Measurements from ENCODE around the gene CUL4A.
A peak's percentile ranks its signal among the peaks of the same experiment; 100 is the strongest.

CUL4A gene

DNA sequence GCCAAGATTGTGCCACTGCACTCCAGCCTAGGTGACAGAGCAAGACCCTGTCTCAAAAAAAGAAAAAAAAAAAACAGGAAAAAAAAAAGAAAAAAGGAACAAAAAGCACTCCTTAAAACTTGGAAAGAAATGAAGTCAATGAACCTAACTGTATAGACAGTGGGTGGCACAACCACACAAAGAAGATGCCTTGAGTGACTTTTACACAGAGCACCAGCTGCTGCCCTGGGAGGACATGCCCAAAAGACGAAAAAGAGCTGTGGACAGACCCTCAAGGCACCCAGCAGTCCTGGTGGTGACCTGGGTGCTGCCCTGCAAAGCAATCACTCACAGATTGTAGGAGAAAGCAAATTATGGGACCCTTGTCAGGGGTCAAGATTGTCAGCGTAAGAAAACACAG lies 81.7 kb downstream of the CUL4A start:
- Histone ChIP-seq H3K4me3 (no peak overlapping the region), H3K27ac (no peak overlapping the region)
- no peak for DNase-seq (ENCODE audit: low spot score)
- TF ChIP-seq, protein P1, sequence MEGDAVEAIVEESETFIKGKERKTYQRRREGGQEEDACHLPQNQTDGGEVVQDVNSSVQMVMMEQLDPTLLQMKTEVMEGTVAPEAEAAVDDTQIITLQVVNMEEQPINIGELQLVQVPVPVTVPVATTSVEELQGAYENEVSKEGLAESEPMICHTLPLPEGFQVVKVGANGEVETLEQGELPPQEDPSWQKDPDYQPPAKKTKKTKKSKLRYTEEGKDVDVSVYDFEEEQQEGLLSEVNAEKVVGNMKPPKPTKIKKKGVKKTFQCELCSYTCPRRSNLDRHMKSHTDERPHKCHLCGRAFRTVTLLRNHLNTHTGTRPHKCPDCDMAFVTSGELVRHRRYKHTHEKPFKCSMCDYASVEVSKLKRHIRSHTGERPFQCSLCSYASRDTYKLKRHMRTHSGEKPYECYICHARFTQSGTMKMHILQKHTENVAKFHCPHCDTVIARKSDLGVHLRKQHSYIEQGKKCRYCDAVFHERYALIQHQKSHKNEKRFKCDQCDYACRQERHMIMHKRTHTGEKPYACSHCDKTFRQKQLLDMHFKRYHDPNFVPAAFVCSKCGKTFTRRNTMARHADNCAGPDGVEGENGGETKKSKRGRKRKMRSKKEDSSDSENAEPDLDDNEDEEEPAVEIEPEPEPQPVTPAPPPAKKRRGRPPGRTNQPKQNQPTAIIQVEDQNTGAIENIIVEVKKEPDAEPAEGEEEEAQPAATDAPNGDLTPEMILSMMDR (IDR thresholded peaks at IDR 0.05): no peak

DNA sequence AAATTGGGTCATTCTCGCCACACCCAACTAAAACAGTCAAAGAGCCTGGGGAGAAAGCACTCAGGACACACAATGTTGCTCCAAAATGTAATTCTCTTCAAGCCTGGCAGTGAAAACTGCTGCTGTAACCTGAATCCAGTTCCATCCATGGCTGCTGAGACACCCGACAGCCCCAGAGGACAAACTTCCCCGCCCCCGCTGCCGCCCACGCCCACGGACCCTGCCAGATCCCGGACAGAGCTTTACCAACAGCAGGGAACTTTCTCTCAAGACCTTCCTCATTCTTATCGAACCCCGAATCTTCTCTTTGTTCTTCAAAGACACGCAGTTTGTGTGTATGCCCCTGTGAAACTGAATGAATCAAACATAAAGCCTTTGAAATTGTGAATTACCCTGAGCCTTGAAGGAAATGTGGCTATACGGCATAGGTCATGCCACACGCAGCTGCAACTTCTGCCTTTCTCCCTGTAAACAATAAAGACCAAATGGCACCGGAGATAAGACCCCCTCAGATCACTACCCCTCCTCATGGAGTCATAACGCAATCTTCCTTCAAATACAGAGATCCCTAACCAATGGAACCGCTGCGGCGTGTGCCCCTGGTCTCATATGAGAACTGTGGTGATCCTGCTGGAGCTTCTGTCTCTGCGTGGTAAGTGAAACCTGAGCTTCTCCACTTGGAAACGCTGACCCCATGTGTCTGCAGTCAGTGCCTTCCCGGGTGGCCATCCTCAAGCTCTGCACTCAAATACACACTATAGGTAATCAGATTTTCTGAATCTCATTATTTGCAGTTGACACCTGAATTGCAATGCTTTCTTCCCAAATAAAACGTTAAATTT lies 82.8 kb downstream of the CUL4A start:
- TF ChIP-seq, protein P1 (IDR thresholded peaks at IDR 0.05): no peak
- Histone ChIP-seq H3K4me3 (peak overlapping the region; percentile 44), H3K27ac (no peak overlapping the region)
- DNase-seq (ENCODE audit: low spot score): no peak

DNA sequence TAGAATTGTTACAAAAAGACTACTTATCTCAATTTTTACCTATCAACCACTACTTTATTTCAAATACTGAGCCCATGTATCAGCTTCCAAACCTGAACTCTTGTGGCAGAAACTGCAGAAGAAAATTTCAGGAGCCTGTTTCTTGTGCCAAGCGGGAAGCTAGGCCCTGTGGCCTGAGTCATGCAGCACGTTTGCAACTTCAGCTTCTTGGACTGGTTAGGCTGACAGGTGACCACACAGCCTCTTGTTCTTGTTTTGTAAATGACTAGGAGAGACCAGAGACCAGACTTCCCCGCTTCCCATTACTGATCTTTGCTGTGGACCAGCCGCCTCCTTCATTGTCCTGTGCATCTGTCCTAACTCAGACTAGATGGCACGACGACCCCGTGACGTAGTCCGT lies 84.3 kb downstream of the CUL4A start:
- DNase-seq (ENCODE audit: low spot score): no peak

DNA sequence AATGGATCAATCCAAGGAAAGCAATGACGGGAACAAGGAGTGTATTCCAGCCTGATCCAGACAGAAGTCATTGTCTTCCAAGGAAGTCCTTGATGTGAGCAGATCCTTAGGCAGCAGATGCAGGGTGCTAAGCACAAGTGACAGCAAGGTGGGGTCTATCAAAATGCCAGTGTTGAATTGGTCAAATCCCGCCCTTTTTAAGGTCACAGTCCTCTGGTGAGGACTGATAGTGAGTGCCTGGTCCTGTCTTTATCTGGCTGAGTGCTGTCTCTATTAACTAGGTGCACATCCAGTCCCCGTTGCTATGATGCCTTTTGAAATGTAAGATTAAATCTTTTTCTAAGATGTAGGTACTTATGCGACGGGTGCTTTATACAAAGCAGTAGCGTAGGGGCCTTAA lies 86.4 kb downstream of the CUL4A start:
- Histone ChIP-seq H3K27ac (no peak overlapping the region), H3K4me3 (no peak overlapping the region)
- TF ChIP-seq, protein P1 (IDR thresholded peaks at IDR 0.05): no peak

More for the DNA sequence above, 84.3 kb downstream of the CUL4A start:
- Histone ChIP-seq H3K27ac (no peak overlapping the region), H3K4me3 (no peak overlapping the region)
- TF ChIP-seq, protein P1 (IDR thresholded peaks at IDR 0.05): no peak

DNA sequence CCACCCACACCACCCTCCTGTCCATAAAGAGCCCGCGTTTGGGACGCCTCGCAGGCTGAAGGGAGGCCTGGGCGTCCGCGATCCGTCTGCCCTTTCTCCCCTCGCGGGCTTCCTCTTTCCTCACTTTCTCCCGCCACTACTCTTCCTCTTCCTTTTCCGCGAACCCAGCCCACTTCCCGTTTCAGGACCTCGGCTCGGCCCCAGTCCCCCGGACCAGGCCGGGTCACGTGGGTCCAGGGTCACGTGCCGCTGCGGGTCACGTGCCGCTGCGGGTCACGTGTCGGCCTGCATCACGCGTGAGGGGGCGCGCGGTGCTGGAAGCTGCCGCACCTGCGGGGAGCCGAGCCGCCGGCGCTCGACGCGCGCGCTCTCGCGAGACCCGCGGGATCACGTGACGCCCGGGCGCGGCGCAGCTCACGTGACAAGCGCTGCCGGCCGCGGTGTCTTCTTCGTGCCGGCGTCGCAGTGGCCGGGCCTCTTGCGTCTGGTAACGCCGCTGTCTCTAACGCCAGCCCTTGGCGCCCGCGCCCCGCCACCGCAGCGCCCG lies 87.5 kb downstream of the CUL4A start, which contains the start of gene LAMP1:
Gene LAMP1, plus strand, starts transcription at position 417 of the 547 bp plus-strand sequence. CDS start 196 bp downstream, outside the sequence.
- DNase-seq (ENCODE audit: low spot score): peak; percentile 98
- TF ChIP-seq, protein P1 (IDR thresholded peaks at IDR 0.05): no peak
- H3K27ac ChIP-seq: peak within 1 kb of the TSS; percentile 87 to 90
- H3K4me3 ChIP-seq: peak within 1 kb of the TSS; percentile 88

More for the DNA sequence above, 86.4 kb downstream of the CUL4A start:
- no peak for DNase-seq (ENCODE audit: low spot score)

DNA sequence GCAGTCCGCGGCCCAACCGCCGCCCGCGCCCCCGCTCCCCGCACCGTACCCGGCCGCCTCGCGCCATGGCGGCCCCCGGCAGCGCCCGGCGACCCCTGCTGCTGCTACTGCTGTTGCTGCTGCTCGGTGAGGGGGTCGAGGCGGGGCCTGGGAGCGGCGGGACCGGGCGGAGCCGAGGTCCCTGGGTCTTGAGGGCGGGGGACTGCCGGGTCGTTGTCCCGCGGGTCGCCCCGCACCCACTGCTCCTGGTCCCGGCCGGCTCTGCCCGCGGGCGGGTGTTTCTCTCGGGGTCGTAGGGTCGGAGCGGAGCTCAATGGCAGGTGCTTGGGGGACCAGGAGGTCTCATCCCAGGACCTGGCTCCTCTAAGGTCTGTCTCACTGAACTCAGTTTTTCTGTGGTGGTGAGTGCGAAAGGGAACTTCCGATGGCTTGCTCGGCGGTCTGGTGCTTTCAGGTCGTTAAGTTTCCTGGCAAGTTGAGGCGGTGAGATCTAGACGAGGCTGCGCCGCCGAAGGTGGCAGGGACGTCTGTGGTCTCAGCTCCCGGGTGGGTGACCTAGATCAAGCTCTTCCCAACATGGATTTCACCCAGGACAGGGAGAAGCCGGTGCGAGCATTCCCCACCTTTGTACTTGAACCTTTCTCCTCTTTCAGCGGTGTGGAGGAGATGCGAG lies 88.1 kb downstream of the CUL4A start:
- peak overlapping the region; percentile 88 for H3K4me3 ChIP-seq
- DNase-seq (ENCODE audit: low spot score): peak; percentile 79
- H3K27ac ChIP-seq: peak overlapping the region; percentile 87 to 90
- TF ChIP-seq, protein P1 (IDR thresholded peaks at IDR 0.05): no peak

Measured in coronary artery (tissue), 2 donors.